Natural killer cell (primary cell): ENCODE results near the gene TAOK2. TPM values are rescaled to one million over a fixed set of nuclear protein-coding genes. Genes with fewer than 3 reads are reported as not detected.

Experiments used
- ATAC-seq, 3 donors: fragments of 150-1000 bp in 2 of 3; fragments of 200-7000 bp in 1 of 3; cut with Tn5 transposase; 1 replicate in 1 of 3; 2 replicates in 2 of 3; pipeline ENCODE4 v1.10.0; 2021; ENCODE audit warnings: mild to moderate bottlenecking in 2 of 3, moderate library complexity in 2 of 3
- DNase-seq, 2 donors: peaks; one replicate each; pipeline versions ENCODE4 v3.0.0 to v3.0.0-alpha.2; 2013 to 2021; ENCODE audit warnings: mixed read lengths in 1 of 2
- H3K27ac ChIP-seq: one replicate; pipeline ENCODE4 v1.5.1; 2013; ENCODE audit warnings: mild to moderate bottlenecking, low read length
- H3K27me3 ChIP-seq: one replicate; pipeline ENCODE4 v1.6.1; 2013; ENCODE audit warnings: low read length; ENCODE audit not compliant: control insufficient read depth, insufficient read depth
- H3K36me3 ChIP-seq: one replicate; pipeline ENCODE4 v1.6.1; 2013; ENCODE audit warnings: low read length; ENCODE audit not compliant: control insufficient read depth, insufficient read depth
- H3K4me1 ChIP-seq: one replicate; pipeline ENCODE4 v1.6.1; 2013; ENCODE audit warnings: low read length; ENCODE audit not compliant: control insufficient read depth, insufficient read depth
- H3K4me3 ChIP-seq: one replicate; pipeline ENCODE4 v1.5.1; 2013; ENCODE audit warnings: low read length
- H3K9me3 ChIP-seq: one replicate; pipeline ENCODE4 v1.6.1; 2013; ENCODE audit warnings: low read length; ENCODE audit not compliant: control insufficient read depth, insufficient read depth
- H3K27ac Mint-ChIP-seq, 2 donors: one replicate each; pipeline ENCODE4 v1.8.0; 2022; ENCODE audit warnings: mild to moderate bottlenecking in 2 of 2, mixed read lengths in 2 of 2, moderate library complexity in 1 of 2
- H3K27me3 Mint-ChIP-seq, 2 donors: one replicate each; pipeline ENCODE4 v1.8.0; 2022; ENCODE audit warnings: low read depth in 2 of 2, mixed read lengths in 2 of 2
- H3K36me3 Mint-ChIP-seq: one replicate; pipeline ENCODE4 v1.8.0; 2022; ENCODE audit warnings: mixed read lengths
- H3K4me1 Mint-ChIP-seq, 2 donors: one replicate each; pipeline ENCODE4 v1.8.0; 2022; ENCODE audit warnings: mixed read lengths in 2 of 2
- H3K4me3 Mint-ChIP-seq: one replicate; pipeline ENCODE4 v1.8.0; 2022; ENCODE audit warnings: mild to moderate bottlenecking, moderate library complexity, mixed read lengths
- H3K9me3 Mint-ChIP-seq, 2 donors: one replicate each; pipeline ENCODE4 v1.8.0; 2022; ENCODE audit warnings: mixed read lengths in 2 of 2
- WGBS: methylation state at CpG from one replicate; pipeline ENCODE4 v1.1.7; 2013; ENCODE audit warnings: missing lambda C conversion rate; ENCODE audit not compliant: insufficient coverage; 5-methylcytosine and 5-hydroxymethylcytosine counted together
- intact Hi-C: fragments of 100-400 bp; cut with micrococcal nuclease; formaldehyde crosslinking; loops from one replicate; pipeline ENCODE4 v1.14.2; 2022
- total RNA-seq, 4 donors: library from RNA; stranded (reverse); fragments of 120-200 nt in 1 of 4; gene quantifications; one replicate each; pipeline versions ENCODE4 v1.2.3 to v1.2.4, GENCODE V29; 2013 to 2022
- TF ChIP-seq, protein P1 (sequence below): fragments of 200-600 bp; IDR thresholded peaks from one replicate; pipeline ENCODE4 v1.8.0; 2022; ENCODE audit warnings: antibody characterized with exemption

Gene TAOK2
- total RNA-seq, 3 donors from 2014 or later (not counting 1 experiment from before 2014, with no cell fraction given), result 35.3 to 42.8 (median 41.5) TPM

DNA sequence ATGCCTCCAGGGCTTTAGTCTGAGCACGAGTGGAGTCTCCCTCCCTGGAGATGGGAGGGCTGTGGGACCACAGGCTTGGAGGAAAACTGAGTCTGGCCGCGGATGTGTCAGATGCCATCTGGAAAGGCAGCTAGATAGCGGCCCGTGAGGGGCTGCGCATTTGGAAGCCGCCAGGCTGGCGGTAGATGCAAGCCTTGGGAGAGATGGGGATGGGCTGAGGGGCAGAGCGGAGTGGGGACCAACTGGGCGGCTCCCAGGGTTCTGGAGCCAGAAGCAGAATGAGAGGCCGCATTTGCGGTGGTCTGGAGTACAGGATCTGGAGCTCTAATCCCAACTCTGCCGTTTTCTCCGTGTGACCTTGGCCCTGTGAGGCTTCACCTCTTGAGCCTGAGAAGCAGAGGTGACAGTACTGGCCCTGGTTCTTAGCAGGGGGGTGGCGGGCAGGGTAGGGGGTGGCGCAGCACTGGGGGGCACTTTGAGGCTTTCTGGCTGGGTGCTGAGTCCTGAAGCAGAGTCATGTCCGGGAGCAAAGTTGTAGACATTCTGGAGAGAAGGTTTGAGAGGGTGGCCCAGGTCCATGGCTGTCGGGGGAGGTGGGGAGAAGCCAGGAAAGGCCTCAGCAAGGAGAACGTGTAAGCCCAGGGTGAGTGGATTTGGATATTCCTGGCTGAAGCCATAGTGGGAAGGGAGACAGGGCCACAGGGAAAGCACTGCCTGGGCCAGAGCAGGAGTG lies 29.1 kb downstream of the TAOK2 start:
- H3K27me3 ChIP-seq, result no peaks in the 10 kb centered on the region
- H3K27ac Mint-ChIP-seq, result peak overlapping the region in 1 of 2 donors; percentile 54
- intact Hi-C loops, result no loop called here
- ATAC-seq, result no peak
- 92% methylated on average over 19 of the region's 19 CpGs for WGBS
- no peaks in the 10 kb centered on the region for H3K36me3 Mint-ChIP-seq
- DNase-seq, result no peak
- H3K9me3 ChIP-seq, result no peaks in the 10 kb centered on the region
- H3K4me3 Mint-ChIP-seq, result no peak overlapping the region
- peaks cover 2% of the 10 kb centered on the region for H3K4me1 ChIP-seq
- TF ChIP-seq, protein P1, sequence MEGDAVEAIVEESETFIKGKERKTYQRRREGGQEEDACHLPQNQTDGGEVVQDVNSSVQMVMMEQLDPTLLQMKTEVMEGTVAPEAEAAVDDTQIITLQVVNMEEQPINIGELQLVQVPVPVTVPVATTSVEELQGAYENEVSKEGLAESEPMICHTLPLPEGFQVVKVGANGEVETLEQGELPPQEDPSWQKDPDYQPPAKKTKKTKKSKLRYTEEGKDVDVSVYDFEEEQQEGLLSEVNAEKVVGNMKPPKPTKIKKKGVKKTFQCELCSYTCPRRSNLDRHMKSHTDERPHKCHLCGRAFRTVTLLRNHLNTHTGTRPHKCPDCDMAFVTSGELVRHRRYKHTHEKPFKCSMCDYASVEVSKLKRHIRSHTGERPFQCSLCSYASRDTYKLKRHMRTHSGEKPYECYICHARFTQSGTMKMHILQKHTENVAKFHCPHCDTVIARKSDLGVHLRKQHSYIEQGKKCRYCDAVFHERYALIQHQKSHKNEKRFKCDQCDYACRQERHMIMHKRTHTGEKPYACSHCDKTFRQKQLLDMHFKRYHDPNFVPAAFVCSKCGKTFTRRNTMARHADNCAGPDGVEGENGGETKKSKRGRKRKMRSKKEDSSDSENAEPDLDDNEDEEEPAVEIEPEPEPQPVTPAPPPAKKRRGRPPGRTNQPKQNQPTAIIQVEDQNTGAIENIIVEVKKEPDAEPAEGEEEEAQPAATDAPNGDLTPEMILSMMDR, result no peak
- H3K36me3 ChIP-seq, result peaks cover 19% of the 10 kb centered on the region
- H3K27ac ChIP-seq, result no peak overlapping the region
- H3K27me3 Mint-ChIP-seq, result no peaks in the 10 kb centered on the region
- peaks cover 0 to 26% of the 10 kb centered on the region in 2 donors for H3K4me1 Mint-ChIP-seq
- no peaks in the 10 kb centered on the region for H3K9me3 Mint-ChIP-seq
- H3K4me3 ChIP-seq, result no peak overlapping the region

DNA sequence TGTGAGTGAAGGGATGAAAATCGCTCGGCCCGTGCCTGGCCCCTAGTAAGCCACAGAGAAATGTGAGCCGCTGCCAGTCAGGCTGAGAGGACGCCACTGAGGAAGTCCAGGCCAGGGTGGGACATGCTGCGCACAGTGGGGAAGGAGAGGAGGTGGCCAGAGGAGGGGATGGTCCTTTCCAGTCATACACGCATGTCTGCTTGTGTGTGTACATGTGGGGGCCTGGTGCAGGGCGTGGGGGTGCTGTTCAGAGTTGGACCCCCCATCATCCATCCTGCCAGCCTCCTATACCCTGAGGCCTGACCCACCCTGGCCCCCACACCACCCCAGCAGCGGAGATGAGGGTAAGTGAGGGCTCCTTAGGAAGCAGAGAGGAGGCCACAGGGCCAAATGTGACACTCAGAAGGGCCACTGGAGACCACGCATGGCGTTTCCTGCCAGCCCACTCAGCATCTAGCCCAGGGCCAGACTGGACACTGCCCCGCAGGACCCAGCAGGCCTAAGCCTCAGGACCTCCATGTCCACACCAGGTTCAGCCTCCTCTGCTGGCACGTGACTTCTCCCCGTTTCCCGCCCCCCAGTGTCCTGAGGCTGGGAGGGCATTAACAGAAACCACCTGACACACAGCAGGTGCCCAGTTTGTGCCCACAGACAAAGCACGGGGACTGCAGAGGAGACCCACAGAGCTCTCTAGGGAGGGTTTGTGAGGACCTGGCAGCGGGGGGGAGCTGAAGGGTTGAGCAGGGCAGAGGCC lies 30.2 kb downstream of the TAOK2 start:
- intact Hi-C loops, result no loop called here
- TF ChIP-seq, protein P1, result no peak
- H3K4me1 Mint-ChIP-seq, result peaks cover 0 to 26% of the 10 kb centered on the region in 2 donors
- Histone ChIP-seq H3K9me3 (no peaks in the 10 kb centered on the region), H3K27me3 (no peaks in the 10 kb centered on the region), H3K4me1 (peaks cover 2% of the 10 kb centered on the region), H3K36me3 (peaks cover 19% of the 10 kb centered on the region), H3K4me3 (no peak overlapping the region), H3K27ac (no peak overlapping the region)
- no peak overlapping the region for H3K4me3 Mint-ChIP-seq
- no peaks in the 10 kb centered on the region for H3K36me3 Mint-ChIP-seq
- 88% methylated on average over 15 of the region's 17 CpGs for WGBS
- ATAC-seq, result no peak
- no peak overlapping the region for H3K27ac Mint-ChIP-seq
- peaks cover 0 to 3% of the 10 kb centered on the region in 2 donors for H3K27me3 Mint-ChIP-seq
- no peaks in the 10 kb centered on the region for H3K9me3 Mint-ChIP-seq
- DNase-seq, result no peak

DNA sequence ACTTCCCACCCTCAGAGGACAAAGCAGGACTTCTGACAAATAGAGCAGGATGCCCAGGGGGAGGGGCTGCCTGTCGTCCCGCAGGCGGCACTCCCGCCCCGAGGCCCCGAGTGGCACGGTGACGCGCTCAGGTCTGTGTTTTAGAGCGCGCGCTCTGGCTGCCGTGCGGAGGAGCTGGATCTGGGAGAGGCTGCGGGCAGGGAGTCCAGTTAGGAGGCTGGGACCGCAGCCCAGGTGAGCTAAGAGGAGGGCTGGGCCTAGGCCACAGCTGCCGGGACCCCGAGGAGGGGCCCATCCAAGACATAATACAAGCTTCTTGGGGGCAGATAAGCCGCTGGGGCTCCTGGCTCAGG lies 30.7 kb downstream of the TAOK2 start:
- Histone ChIP-seq H3K4me3 (no peak overlapping the region), H3K36me3 (peaks cover 17% of the 10 kb centered on the region), H3K4me1 (peaks cover 2% of the 10 kb centered on the region), H3K27me3 (no peaks in the 10 kb centered on the region), H3K27ac (no peak overlapping the region), H3K9me3 (no peaks in the 10 kb centered on the region)
- DNase-seq (no peak), ATAC-seq (no peak)
- 73% methylated on average over 19 of the region's 19 CpGs for WGBS
- H3K4me1 Mint-ChIP-seq, result peaks cover 0 to 25% of the 10 kb centered on the region in 2 donors
- TF ChIP-seq, protein P1, result no peak
- intact Hi-C loops, result no loop called here
- H3K4me3 Mint-ChIP-seq, result no peak overlapping the region
- peaks cover 0 to 8% of the 10 kb centered on the region in 2 donors for H3K27me3 Mint-ChIP-seq
- no peaks in the 10 kb centered on the region for H3K36me3 Mint-ChIP-seq
- no peak overlapping the region for H3K27ac Mint-ChIP-seq
- no peaks in the 10 kb centered on the region for H3K9me3 Mint-ChIP-seq
